ENCODE results near the gene MOB1A.
A peak's percentile ranks its signal among the peaks of the same experiment; 100 is the strongest.
"Not testable (repeated sequence)": the region's sequence is repeated elsewhere in the genome, so short reads cannot be mapped to it uniquely, and the experiment has no call there.

MOB1A gene

DNA sequence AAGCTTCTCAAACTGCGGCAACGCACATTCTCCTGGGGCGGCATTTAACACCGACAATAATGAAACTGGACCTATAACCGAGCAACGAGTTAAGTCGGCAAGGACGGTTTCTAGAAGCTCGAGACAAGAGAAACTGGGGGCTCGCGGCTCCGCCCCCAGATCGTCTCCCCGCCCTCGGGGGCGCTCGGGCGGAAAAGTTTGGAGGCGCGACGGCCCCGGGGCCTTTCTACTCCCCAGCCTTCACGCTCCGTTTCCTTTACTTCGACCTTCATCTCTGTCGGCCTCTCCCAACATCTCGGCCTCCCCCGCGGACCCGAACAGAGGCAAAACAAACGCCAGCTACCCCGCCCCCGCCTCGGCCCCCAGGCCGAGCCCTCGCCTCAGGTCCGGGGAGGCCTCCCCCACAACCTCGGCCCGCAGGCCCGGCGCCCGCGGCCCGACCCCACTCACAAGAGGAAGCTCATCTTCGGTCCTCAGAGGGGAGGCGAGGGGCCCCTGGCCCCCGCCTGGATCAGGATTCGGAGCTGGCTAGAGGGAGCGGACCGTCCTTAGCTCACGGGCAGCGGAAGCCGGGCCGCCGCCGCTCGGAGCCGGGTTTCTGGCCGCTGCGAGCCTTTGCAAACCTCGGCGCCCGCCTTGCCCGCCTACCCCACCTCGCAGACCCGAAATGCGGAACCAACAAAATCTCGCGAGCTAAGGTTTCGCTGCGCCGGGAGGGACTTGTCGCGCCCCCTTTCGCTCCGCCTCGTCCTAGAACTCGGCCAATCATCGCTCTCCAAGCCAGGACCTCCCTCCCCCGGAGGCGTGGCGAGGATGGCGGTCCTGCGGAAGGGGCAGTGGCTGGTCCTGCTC lies at the start of gene MOB1A:
Gene MOB1A, minus strand, starts transcription at position 669 of the 852 bp plus-strand sequence. Its CDS starts 205 bp downstream, at position 464.
- DNase-seq (ENCODE audit: low read depth), result peak; percentile 98

DNA sequence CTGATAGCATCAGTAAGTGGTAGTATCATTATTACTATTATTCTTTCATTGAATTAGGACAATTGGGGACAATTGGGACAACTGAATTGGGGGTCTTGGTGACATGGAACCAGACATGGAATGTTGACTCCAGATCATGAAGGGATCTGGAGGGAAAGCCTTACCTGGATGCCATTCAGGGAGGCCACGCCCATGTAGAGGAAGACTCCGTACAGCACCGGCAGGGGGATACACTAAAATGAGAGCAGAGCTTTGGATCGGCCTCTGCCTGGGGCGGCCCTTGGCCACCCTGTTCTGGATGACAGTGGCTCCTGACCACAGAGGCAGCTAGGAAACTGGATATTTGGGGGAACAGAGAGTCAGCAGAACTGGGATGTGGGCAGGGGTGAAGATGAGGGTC lies 49.0 kb upstream of the MOB1A start:
- no peak for DNase-seq (ENCODE audit: low read depth)

DNA sequence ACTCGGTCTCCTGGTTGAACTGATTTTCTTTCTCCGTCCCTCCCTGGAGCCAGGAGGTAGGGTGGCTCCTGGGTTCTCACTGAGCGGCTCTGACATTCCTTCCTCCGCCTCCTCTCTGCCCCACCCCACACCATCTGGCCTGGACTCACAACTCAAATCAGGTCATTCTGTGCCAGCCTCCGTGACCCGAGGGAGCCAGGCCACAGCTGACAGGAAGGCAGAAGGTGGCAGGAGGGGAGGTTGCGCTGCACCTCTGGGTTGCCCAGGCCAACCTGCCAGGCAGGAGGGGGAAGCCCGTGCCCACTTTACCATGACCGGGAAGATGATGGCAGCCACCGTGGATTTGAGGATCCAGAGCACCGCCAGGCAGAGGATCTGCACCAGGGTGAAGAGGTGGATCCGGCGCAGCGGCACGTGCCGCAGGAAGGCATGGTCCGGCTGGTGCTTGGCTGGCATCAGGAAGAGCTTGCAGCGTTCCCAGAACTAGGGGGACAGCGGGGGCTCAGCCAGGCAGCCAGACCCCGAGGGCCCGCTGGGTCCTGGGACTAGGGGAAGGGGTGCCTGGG lies 48.1 kb upstream of the MOB1A start:
- DNase-seq (ENCODE audit: low read depth), result no peak

DNA sequence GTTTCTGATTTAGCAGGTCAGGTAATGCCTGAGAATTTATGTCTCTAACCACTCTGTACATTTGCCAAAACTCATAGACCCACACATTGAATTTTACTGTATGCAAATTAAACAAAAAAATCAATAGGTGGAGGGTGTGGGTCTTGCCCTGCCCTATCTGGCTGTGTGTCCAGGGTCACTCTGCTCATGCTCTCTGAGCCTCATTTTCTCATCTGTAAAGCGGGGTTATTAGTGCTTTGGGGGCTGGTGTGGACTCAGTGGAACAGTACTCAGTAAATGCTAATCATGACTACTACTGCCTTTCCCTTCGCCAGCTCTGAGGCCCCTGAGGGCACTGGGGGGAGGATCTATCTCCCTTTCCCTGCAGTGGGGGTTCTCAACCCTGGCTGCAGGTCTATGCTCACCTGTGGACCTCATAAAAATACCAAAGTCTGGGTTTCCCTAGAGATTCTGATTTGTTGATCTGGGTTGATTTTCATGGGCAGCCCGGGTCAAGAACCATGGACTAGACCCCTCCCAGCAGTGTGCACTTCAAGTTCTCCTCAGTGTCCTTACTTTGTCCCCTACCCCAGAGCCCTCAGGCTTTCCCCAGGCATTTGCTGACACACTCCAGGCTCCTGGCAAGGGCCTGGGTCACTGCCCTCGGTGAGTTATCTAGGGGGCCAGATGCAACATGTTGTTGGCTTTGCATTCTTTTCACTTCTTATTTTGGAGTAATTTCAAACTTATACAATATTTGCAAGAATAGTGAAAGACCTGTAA lies 47.2 kb upstream of the MOB1A start:
- no peak for DNase-seq (ENCODE audit: low read depth)

DNA sequence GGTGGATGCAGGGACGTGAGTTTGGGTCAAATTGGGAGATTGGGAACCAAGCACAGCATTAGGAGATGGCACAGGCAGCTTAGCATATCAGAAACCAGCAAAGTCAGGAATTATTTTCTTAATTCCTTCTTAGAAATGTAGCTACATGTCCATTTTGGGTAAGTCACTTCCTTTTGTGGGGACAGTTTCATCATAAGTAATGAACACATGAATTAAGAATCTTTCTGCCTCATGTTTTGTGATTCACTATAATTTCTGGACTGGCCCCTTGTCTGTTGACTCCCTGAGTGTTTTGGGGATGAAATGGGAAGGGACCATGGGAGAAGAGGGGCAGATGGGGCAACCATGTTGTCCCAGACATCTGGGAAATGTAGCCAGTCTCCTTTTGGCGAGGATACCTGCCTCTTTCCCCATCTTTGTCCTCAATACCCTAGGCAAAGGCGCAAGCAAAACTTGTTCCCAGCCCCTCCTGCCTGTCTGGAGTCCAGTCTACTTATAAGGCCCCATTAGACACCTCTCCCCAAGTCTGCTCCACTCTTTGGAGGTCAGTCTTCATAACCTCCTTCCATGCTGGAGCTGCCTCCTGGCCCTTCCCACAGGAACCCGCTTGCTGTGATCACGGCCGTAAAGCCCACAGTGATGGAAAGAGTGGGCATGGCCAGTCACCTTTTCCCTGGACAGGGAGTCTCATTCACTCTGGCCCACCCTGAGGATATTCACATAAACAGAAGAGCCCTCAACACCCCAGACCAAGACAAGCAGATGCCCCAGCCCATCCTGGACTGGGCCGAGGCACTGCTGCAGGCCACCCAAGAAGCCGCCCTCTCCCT lies 45.5 kb upstream of the MOB1A start:
- DNase-seq (ENCODE audit: low read depth), result no peak

DNA sequence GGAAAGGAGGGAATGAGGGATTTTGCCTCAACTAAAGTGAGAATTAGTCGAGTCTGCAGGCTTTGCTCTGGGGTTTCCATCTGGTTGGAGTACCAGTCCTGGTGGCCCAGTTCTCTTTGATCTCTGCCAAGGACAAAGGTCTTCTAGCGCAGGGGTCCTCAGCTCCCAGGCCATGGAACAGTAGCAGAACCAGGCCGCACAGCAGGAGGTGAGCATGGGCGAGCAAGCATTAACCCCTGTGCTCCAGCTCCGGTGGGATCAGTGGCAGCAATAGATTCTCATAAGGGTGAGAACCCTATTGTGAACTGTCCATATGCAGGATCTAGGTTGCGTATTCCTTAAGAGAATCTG lies 43.6 kb upstream of the MOB1A start:
- no peak for DNase-seq (ENCODE audit: low read depth)

DNA sequence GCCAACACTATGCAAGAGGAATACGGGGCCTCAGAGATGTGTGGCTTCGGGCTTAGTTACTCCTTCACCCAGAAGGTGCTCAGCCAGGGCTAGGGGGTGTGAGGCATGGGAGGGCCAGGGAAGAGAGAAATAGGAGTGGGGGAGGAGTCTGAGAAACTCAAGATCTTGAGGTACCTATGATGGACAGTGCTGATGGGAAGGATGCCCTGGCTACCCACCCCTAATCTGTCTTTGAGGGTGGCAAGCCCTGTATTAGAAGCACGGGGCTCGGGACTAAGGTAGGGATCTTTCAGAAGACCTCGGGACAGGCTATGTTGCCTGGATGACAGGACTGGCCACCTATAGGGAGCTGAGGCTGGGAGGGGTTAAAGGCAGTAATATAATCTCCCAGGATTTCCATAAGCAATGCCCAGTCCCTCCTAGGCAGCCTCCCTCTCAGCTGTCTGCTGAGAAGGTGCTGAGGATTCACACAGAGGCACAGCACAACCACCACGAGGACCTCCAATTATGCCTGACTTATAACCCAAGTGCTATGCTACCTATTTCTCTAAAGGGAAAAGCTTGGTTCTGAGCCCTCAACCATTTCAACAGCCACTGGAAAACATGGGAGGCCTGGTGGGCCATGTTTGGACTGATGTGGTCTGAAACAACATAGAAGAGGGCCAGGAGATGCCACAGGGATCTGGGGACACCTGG lies 43.1 kb upstream of the MOB1A start:
- no peak for DNase-seq (ENCODE audit: low read depth)

DNA sequence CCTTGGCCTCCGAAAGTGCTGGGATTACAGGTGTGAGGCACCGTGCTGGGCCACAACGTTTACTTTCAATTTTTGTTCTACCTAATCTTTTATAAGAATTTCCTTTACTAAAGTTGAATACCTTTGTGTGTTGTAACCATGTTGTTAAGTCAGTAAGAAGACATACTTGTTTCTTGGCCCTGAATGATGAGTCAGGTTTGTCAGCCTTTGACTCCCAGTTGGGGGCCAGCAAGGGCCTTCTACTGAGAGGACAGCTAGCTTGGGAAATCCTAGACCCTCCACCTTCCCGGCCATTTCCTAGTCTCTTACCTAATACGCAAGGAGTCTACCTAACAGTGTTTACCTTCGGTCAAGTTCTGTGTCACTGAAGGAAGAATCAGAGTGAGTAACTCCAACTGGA lies 42.4 kb upstream of the MOB1A start:
- no peak for DNase-seq (ENCODE audit: low read depth)

DNA sequence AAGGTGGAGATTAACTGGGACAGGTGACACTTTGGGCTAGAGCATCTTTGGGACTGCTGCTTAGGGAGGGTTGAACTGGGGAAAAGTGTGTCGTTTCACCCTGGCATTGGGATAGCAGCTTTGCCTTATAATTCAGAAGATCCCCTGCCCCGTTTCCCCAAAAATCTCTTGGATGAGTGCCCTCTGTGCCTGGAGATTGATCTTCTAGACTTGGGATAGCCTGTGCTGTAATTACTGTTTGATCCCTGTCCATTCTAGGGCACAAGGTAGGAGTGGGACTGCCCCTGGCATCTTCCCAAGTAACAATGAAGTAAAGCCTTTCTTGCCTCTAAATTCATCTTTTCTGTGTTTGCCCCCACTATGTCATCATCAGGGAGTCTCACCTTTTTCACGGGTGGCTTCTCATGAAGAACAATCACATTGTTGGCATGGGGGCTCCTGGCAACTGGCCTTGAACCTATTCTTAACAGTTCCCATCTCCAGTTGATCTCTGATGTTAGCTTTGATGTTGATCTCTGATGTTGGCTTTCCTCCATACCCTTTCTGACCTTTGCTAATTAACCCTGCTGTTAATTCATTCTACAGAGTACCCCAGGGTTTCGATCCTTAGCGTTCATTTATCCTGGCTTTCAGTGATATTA lies 41.3 kb upstream of the MOB1A start:
- DNase-seq (ENCODE audit: low read depth), result no peak

DNA sequence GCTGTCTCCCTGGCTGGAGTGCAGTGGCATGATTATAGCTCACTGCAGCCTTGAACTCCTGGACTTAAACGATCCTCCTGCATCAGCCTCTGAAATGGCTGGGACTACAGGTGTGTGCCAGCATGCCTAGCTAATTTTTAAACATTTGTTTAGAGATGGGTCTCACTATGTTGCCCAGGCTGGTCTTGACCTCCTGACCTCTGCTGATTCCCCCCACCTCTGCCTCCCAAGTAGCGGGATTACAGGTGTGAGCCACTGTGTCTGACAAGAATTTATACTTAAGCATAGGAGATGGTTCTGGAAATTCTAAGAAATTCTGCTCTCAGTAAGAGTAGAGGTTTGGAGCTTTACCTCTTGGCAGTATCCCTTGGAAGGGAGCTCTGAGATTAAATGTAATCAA lies 38.0 kb upstream of the MOB1A start:
- DNase-seq (ENCODE audit: low read depth), result no peak

DNA sequence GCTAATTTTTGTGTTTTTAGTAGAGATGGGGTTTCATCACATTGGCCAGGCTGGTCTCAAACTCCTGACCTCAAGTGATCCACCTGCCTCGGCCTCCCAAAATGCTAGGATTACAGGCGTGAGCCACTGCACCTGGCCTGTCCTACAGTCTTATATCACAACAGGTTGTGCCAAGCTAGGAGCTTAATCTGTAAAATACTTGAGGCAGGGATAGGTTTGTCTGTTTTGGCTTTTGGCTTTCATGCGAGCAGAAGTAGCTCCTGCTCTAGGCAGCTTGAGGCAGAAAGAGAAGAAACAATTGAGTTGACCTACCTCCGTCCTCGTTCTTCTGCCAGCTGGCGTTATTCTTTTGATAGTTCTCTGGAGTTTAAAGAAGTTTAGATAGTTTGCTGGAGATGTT lies 37.1 kb upstream of the MOB1A start:
- DNase-seq (ENCODE audit: low read depth), result not testable (repeated sequence)

DNA sequence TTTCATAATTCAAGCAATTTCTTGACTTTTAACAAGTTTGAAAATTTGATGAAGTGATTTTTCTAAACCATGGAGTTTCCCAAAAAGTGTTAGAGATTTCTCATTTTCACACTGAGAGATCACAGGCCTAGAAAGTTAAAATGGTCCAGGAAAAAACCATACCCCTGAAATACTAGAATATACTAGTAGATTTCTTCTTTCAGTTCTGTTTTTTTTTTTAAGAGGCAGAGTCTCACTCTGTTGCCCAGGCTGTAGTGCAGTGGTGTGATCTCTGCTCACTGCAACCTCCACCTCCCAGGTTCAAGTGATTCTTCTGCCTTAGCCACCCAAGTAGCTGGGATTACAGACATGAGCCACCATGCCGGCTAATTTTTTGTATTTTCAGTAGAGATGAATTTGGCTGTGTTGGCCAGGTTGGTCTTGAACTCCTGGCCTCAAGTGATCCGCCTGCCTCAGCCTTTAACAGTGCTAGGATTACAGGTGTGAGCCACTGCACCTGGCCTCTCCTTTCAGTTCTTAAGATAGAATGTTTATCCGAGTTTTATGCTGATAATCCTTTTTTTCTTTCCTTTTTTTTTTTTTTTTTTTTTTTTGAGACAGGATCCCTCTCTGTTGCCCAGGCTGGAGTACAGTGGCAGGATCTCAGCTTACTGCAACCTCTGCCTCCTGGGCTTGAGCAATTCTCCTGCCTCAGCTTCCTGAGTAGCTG lies 34.2 kb upstream of the MOB1A start:
- no peak for DNase-seq (ENCODE audit: low read depth)

DNA sequence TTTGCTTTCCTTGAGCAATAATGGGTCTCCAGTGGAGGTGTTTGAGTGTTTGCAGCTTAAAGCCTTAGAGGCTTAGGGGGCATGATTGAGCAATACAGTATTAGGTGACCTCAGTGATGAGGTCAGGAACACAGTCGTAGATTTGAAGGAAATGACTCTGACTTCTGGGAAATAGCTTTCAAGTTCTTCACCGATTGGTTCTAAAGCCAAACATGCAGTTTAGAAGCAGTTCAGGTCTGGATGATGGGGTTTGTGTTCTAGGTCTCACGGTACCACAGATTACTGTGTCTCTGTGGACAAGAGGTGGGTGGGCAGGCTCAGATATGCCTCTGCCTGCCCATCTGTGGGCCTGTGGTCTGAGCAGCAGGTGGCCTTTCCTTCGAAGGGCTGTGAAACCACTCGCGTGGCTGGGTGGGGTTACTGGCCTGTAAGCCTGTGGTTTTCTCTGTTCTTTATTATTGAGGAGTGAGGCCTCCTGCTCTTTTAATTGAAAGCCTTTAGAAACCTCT lies 27.6 kb upstream of the MOB1A start:
- DNase-seq (ENCODE audit: low read depth), result no peak

DNA sequence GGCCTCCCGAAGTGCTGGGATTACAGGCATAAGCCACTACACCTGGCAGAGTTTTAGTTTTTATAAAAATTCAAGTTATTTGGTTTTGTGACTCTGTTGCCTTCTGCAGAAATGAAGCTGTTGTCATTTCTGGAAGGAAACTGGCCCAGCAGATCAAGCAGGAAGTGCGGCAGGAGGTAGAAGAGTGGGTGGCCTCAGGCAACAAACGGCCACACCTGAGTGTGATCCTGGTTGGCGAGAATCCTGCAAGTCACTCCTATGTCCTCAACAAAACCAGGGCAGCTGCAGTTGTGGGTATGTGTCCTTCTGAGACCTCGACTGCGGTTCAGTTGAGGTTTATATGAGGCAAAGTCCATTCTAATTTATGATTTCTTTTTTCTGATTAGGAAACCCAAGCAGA lies 26.9 kb upstream of the MOB1A start:
- no peak for DNase-seq (ENCODE audit: low read depth)

DNA sequence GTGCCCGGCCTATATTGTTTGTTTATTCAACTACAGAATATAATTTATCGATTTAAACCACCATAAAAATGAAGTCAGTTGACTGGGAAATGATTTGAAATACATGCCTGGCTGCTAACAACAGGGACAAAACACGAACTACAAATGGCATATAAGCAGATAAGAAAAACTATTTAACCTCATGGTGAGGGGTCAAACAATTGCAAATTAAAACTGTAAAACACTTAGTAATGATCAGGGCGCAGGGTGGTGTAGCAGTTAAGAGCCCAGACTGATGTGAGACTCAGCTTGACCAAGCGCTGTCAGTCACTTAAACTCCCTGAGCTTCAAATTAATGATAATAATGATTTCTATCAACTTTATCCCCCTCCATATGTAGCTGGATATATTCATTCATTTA lies 26.4 kb upstream of the MOB1A start:
- no peak for DNase-seq (ENCODE audit: low read depth)

DNA sequence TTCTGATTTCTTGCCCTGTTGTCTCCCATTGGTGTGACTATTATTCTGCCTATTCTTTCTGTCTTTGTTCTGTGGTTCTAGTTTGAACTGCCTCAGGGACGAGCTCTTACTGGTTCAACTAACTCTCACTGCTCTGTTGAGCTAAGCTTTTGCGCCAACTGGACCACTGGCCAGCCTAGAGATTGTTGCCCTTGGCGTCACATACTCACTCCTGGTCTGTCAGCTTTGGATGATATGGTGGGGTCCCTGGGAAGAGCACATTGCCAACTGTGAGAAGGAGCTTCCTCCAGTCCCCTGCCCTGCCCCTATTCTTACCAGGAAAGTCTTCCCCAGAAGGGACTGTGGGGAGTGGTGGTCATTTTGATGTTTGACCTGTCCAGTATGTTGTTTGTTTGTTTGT lies 25.8 kb upstream of the MOB1A start:
- no peak for DNase-seq (ENCODE audit: low read depth)

DNA sequence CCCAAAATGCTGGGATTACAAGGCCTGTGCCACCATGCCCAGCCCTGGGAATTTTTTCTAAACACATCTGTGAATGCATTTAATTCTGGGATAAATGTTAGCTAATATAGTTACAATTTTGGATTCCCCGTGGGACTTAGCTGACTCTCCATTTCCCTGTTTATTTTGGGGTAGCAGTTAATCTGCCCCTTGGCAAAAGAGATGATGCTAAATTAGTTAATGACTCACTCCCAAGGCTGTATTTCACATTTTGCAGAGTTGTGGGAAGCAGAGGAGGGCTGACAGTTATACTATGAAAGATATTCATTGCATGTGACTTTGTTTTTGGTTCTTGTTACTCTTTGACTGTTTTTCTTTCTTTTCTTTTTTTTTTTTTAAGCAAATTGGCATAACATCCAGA lies 22.9 kb upstream of the MOB1A start:
- DNase-seq (ENCODE audit: low read depth), result no peak

DNA sequence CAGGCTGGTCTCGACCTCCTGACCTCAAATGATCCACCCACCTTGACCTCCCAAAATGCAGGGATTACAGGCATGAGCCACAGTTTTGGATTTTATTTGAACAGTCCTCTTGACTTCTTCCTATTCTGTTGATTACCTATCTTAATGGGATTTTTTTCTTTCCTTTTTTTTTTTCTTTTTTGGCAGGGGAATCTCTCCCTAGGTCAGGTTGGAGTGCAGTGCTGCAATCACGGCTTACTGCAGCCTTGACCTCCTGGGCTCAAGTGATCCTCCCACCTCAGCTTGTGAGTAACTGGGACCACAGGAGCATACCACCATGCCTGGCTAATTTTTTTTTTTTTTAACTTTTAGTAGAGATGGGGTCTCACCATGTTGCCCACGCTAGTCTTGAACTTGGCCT lies 22.5 kb upstream of the MOB1A start:
- no peak for DNase-seq (ENCODE audit: low read depth)

DNA sequence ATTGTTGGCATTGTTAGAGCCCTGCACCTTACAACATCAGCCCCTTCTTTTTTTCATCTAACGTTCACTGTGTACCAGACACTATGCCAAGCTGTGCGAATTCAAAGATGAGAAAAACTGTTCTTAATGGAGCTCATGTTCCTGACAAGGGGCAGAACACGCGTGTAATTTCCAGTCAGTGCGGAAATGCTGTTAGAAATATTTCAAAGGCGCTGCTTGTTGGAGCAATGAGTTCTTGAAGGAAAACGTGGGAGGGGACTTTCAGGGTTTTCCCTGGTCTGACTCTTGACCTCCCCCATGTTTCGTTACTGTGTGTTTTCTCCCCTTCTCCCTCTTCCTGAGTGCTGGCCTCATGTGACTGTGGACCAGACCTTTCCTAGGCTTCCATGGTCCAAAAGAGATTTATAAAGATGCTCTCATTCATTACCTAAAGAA lies 21.2 kb upstream of the MOB1A start:
- DNase-seq (ENCODE audit: low read depth), result no peak

DNA sequence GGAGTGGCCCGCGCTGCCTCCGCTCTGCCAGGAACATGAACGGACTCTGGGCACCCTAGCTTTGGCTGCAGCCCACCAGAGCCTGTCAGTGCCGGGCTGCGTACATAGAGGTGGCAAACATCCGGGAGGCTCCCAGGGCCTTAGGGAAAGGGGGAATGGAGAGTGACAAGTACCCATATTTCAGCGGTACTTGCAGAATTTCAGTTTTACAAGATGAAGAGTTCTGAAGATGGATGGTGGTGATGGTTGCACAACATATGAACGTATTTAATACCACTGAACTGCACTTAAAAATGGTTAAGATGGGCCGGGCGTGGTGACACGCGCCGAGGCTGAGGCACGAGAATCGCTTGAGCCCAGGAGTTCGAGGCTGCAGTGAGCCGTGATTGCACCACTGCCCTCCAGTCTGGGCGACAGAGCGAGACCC lies 20.6 kb upstream of the MOB1A start:
- DNase-seq (ENCODE audit: low read depth), result no peak
